Panc1 (cell line): Measurements from ENCODE around the gene PIK3R4. TPM values are rescaled to one million over a fixed set of nuclear protein-coding genes. Genes with fewer than 3 reads are reported as not detected.

Experiments
- ATAC-seq: fragments of 200-7000 bp; cut with Tn5 transposase; 2 replicates; pipeline ENCODE4 v1.9.1; 2020; ENCODE audit warnings: mild to moderate bottlenecking, moderate library complexity
- BruUV-seq: library from RNA; stranded (reverse); fragments of 400-500 nt; replicated peaks from 2 replicates; lab custom pipeline; 2021; lab: Mats Ljungman, UMichigan
- CTCF ChIA-PET: fragments of 300-600 bp; sonication (Branson Sonifier 250); formaldehyde crosslinking; loops from one replicate; lab custom pipeline; 2022; ENCODE audit warnings: antibody characterized with exemption; lab: Charles Lee
- POLR2A ChIA-PET: fragments of 300-600 bp; sonication (Branson Sonifier 250); formaldehyde crosslinking; loops from one replicate; lab custom pipeline; 2022; ENCODE audit warnings: antibody characterized with exemption; lab: Charles Lee
- DNase-seq: peaks from one replicate; pipeline ENCODE4 v3.0.0-alpha.2; 2010; ENCODE audit warnings: low read depth, low spot score
- H3K27ac ChIP-seq: 2 replicates; pipeline ENCODE4 v1.5.1; 2011; ENCODE audit warnings: mild to moderate bottlenecking, low read length, inconsistent platforms
- H3K27me3 ChIP-seq: fragments of 200-500 bp; sonication (Bioruptor generic); 2 replicates; pipeline ENCODE4 v1.6.0; 2014; ENCODE audit warnings: low read length, inconsistent platforms; ENCODE audit not compliant: control insufficient read depth, insufficient read depth
- H3K36me3 ChIP-seq: fragments of 200-500 bp; sonication (Bioruptor generic); 2 replicates; pipeline ENCODE4 v1.5.1; 2014; ENCODE audit warnings: inconsistent platforms, mild to moderate bottlenecking, low read length, moderate library complexity; ENCODE audit not compliant: control insufficient read depth, insufficient read depth
- H3K4me1 ChIP-seq: 2 replicates; pipeline ENCODE4 v1.5.1; 2011; ENCODE audit warnings: inconsistent platforms, mild to moderate bottlenecking, low read length, moderate library complexity; ENCODE audit not compliant: control insufficient read depth, insufficient read depth
- H3K4me3 ChIP-seq, 2 experiments: 2 replicates each; pipeline ENCODE4 v1.5.1; 2011 to 2012; ENCODE audit warnings: low read depth in 2 of 2, low read length in 2 of 2, mild to moderate bottlenecking in 2 of 2, inconsistent platforms in 1 of 2, moderate library complexity in 1 of 2
- H3K9me3 ChIP-seq: fragments of 200-500 bp; sonication (Bioruptor generic); 2 replicates; pipeline ENCODE4 v1.5.1; 2014; ENCODE audit warnings: low read depth, mild to moderate bottlenecking, inconsistent platforms, low read length, moderate library complexity; ENCODE audit not compliant: control insufficient read depth, insufficient read depth
- CTCF ChIP-seq: fragments of 450-650 bp; IDR thresholded peaks from 2 replicates; pipeline ENCODE4 v1.5.1; 2017; ENCODE audit warnings: mild to moderate bottlenecking
- POLR2AphosphoS5 ChIP-seq: IDR thresholded peaks from 2 replicates; pipeline ENCODE4 v1.6.1; 2012; ENCODE audit warnings: mild to moderate bottlenecking, low read depth, low read length, moderate library complexity
- SIN3A ChIP-seq: IDR thresholded peaks from 2 replicates; pipeline ENCODE4 v1.6.1; 2012; ENCODE audit warnings: low read depth, mild to moderate bottlenecking, low read length, moderate library complexity, borderline replicate concordance; ENCODE audit not compliant: insufficient read depth
- TCF7L2 ChIP-seq: IDR thresholded peaks from 2 replicates; pipeline ENCODE4 v1.6.1; 2011; ENCODE audit warnings: mild to moderate bottlenecking, low read depth, low read length, inconsistent platforms
- in situ Hi-C: cut with HindIII; loops from 2 replicates; pipeline ENCODE4 v1.10.0; 2016; ENCODE audit warnings: low sequenced_read_pairs, low pct_unique_long_range_greater_than_20kb
- intact Hi-C: fragments of 100-400 bp; cut with micrococcal nuclease; formaldehyde crosslinking; loops from one replicate; pipeline ENCODE4 v1.10.0; 2022; ENCODE audit not compliant: unreplicated experiment
- total RNA-seq: library from RNA; stranded (reverse); gene quantifications from one replicate; pipeline ENCODE4 v1.2.1, GENCODE V29; 2021; ENCODE audit not compliant: unreplicated experiment
- TF ChIP-seq, protein P1 (sequence below), 2 experiments: IDR thresholded peaks; 2 replicates each; pipeline ENCODE4 v1.6.1; 2011 to 2012; ENCODE audit warnings: low read depth in 2 of 2, control low read depth in 1 of 2, low read length in 1 of 2, mild to moderate bottlenecking in 1 of 2, moderate library complexity in 1 of 2; ENCODE audit not compliant: insufficient read depth in 1 of 2

Gene PIK3R4
- total RNA-seq, 1 experiment from 2014 or later = 26.1 TPM

GRCh38 chr3:130635978-130636377 is 110.7 kb downstream of the PIK3R4 start:
- no peak overlapping the region for H3K4me3 ChIP-seq
- intact Hi-C loops (no loop called here), in situ Hi-C loops (no loop called here)
- no peak for TF ChIP-seq CTCF
- no peak for TF ChIP-seq POLR2AphosphoS5
- no peak for TF ChIP-seq SIN3A
- TF ChIP-seq TCF7L2 = no peak
- TF ChIP-seq, protein P1, sequence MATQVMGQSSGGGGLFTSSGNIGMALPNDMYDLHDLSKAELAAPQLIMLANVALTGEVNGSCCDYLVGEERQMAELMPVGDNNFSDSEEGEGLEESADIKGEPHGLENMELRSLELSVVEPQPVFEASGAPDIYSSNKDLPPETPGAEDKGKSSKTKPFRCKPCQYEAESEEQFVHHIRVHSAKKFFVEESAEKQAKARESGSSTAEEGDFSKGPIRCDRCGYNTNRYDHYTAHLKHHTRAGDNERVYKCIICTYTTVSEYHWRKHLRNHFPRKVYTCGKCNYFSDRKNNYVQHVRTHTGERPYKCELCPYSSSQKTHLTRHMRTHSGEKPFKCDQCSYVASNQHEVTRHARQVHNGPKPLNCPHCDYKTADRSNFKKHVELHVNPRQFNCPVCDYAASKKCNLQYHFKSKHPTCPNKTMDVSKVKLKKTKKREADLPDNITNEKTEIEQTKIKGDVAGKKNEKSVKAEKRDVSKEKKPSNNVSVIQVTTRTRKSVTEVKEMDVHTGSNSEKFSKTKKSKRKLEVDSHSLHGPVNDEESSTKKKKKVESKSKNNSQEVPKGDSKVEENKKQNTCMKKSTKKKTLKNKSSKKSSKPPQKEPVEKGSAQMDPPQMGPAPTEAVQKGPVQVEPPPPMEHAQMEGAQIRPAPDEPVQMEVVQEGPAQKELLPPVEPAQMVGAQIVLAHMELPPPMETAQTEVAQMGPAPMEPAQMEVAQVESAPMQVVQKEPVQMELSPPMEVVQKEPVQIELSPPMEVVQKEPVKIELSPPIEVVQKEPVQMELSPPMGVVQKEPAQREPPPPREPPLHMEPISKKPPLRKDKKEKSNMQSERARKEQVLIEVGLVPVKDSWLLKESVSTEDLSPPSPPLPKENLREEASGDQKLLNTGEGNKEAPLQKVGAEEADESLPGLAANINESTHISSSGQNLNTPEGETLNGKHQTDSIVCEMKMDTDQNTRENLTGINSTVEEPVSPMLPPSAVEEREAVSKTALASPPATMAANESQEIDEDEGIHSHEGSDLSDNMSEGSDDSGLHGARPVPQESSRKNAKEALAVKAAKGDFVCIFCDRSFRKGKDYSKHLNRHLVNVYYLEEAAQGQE (IDR thresholded peaks at IDR 0.05; ENCODE audit: insufficient read depth in 1 of 2, low read depth in 2 of 2, low read length in 1 of 2) = no peak
- no peak for ATAC-seq
- H3K4me1 ChIP-seq = no peaks in the 10 kb centered on the region
- no peaks in the 10 kb centered on the region for H3K9me3 ChIP-seq
- DNase-seq = no peak
- peaks cover 5% of the 10 kb centered on the region for H3K27me3 ChIP-seq
- H3K27ac ChIP-seq = no peak overlapping the region
- ChIA-PET POLR2A (no interaction called here), CTCF (no interaction called here)
- H3K36me3 ChIP-seq = no peaks in the 10 kb centered on the region
- no TSS peak for BruUV-seq

DNA sequence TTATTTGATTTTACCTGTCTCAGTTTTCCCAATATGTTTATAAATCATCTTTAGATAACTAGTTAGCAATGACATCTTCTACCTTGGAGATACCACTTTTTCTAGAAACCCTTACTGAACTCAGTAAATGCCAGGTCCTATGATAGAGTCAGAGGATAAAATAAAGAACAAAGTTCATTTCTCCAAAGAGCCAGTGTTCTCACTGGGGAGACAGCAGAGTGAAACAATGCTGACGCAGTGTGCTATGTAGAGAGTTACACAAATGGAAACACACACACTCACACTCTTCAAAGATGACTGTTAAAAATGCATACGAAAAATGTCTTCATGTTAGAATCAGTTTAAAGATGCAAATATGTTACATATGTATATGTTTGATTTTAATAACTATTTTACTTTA is 111.3 kb downstream of the PIK3R4 start:
- ATAC-seq (no peak), DNase-seq (no peak)
- TF ChIP-seq CTCF = no peak
- no peak for TF ChIP-seq POLR2AphosphoS5
- TF ChIP-seq SIN3A = no peak
- TF ChIP-seq TCF7L2 = no peak
- no peak overlapping the region for H3K4me3 ChIP-seq
- no TSS peak for BruUV-seq
- ChIA-PET POLR2A (no interaction called here), CTCF (no interaction called here)
- no peak overlapping the region for H3K27ac ChIP-seq
- in situ Hi-C loops = no loop called here
- no peaks in the 10 kb centered on the region for H3K4me1 ChIP-seq
- no peaks in the 10 kb centered on the region for H3K9me3 ChIP-seq
- H3K27me3 ChIP-seq = peaks cover 2% of the 10 kb centered on the region; the same call in 1 of the 2 replicates
- intact Hi-C loops = no loop called here
- H3K36me3 ChIP-seq = no peaks in the 10 kb centered on the region

Other genes with a start within 250 kb of the PIK3R4 start
- not detected for gene COL6A6, start 229.7 kb downstream of the PIK3R4 start, total RNA-seq
- gene ATP2C1, start 147.3 kb upstream of the PIK3R4 start, total RNA-seq = 101 TPM